Fibroblast of villous mesenchyme (primary cell): Measurements from ENCODE around the gene TCEAL8. TPM values are rescaled to one million over a fixed set of nuclear protein-coding genes. Genes with fewer than 3 reads are reported as not detected.
A peak's percentile ranks its signal among the peaks of the same experiment; 100 is the strongest.

Experiments
- DNase-seq: peaks from one replicate; pipeline ENCODE4 v3.0.0-alpha.2; 2010; ENCODE audit warnings: low read depth
- H3K4me3 ChIP-seq: 2 replicates; pipeline ENCODE4 v1.5.1; 2011; ENCODE audit warnings: low read depth, mild to moderate bottlenecking, low read length
- CTCF ChIP-seq: IDR thresholded peaks from 2 replicates; pipeline ENCODE4 v1.5.1; 2012; ENCODE audit warnings: low read depth, mild to moderate bottlenecking, low read length; ENCODE audit not compliant: insufficient read depth
- total RNA-seq: library from RNA; depleted of rRNA; stranded (reverse); fragments of >200 nt; gene quantifications from 2 replicates; pipeline ENCODE4 v1.2.3, GENCODE V29; 2012

Gene TCEAL8
- total RNA-seq, 1 donor: 125 TPM

DNA sequence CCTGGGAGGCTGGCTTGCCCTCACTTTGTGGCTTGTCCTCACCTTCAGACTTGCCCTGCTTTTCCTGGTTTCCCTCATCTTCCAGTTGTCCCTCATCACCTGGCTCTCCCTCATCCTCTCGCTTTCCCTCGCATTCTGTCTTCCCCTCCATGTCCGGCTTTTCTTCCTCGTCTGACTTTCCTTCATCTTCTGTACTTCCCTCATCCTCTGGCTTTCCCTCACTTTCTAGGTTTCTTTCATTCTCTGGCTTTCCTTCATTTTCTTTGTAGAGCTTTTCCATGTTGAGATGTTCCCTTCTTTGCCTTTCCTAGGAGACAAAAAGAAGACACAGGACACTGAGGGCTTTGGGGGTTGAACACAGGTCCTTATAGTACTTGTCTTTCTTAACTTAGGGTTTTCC lies 19.3 kb upstream of the TCEAL8 start:
- DNase-seq: no peak

GRCh38 chrX:103258275-103258674 lies 3.3 kb upstream of the TCEAL8 start:
- no peak overlapping the region for H3K4me3 ChIP-seq
- TF ChIP-seq CTCF: no peak
- no peak for DNase-seq

More for the DNA sequence above, 19.3 kb upstream of the TCEAL8 start:
- TF ChIP-seq CTCF: no peak
- H3K4me3 ChIP-seq: no peak overlapping the region

DNA sequence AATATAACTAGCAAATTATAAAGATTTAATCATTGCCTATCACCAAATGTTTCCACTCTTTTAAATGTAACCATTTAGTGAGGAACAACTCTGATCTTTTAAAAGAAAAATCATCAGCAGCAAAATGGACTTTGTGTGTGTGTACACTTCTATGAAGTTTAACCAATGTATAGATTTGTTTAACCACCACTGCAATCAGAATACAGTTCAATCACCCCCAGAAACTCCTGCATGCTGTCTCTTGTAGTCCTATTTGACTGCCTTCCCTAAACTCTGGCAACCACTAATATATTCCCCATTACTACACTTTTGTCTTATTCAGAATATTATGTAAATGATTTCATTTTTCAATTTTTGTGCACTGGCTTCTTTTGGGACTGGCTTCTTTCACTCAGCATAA lies 1.7 kb upstream of the TCEAL8 start:
- no peak overlapping the region for H3K4me3 ChIP-seq
- TF ChIP-seq CTCF: no peak
- DNase-seq: no peak

DNA sequence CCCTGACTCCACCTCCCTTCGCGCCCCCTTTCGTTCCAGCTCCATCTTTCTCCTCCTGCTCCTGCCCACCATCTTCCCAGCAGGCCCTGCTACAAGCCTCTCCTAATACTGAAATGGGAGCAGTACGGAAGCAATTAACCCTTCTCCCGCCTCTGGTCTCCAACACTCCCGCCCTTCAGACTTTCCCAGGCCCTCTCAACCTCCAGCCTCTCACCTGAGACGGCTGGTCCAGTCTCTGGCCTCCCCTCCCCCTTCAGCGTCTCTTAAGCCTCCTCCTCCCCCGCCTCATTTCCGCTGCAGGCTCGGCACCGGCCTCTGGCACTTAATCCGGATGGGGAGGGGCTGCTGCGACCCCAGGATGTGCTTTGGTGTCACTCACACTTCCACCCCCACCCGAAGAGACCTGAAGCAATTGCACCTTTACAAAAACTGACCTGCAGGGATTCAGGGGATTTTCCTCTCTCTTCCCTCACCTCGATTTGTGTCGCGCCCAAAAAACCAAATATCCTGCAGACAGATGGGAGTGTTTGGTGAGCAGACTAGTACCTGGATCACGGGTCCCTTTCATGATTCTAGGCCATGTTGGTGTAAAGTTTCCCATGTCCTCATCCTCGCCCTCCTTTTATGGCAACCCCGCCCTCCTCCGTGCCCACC lies 657 bp downstream of the TCEAL8 start:
- peak; percentile 38 for DNase-seq
- TF ChIP-seq CTCF: no peak
- peak overlapping the region; percentile 85 for H3K4me3 ChIP-seq

DNA sequence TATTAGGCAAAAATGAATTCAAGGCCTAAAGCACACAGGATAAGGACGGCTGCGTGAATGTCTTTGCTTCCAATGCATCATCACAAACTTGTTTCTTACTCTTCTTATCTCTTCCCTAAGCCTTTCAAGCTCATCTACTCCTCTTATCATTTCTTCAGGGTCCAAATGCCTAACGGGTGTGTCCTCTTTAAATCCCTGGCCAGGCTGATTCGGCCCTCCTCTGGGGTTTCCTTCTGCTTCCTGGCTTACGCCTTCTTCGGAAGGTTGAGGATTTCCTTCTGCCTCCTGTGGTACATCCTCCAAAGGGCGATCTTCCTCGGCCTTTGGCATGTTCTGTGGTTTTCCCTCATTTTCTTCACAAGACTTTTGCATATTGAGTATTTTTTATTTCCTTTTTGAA lies 1.3 kb downstream of the TCEAL8 start:
- DNase-seq: peak; percentile 14
- TF ChIP-seq CTCF: no peak
- peak overlapping the region; percentile 85 for H3K4me3 ChIP-seq

DNA sequence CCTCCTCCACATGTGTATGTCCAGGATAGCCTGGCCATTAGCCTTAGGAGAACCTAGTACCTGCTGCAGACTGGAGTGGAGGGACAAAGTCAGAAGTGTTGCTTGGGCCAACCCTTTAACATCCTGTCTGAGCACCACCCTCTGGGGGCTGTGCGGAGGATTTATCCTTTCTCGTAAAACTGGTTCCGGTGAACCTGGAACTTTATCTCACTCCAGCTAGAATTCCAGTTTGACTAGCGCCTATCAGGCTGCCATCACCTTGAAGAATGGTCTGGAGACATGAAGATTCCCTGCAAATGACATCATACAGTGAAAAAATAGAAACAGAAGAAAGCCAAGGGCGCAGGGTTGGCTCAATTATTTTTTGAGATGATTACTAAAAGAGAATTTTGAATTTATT lies 4.0 kb downstream of the TCEAL8 start:
- H3K4me3 ChIP-seq: no peak overlapping the region
- no peak for TF ChIP-seq CTCF
- DNase-seq: no peak

- no peak overlapping the region for H3K4me3 ChIP-seq
- TF ChIP-seq CTCF: no peak
- no peak for DNase-seq
Measured at GRCh38 chrX:103249805-103250204, 5.2 kb downstream of the TCEAL8 start.
